Measurements from ENCODE around the gene IQUB.

GRCh38 chr7:123557398-123558288, 23.2 kb upstream of the IQUB start, which contains the start of gene NDUFA5:
- no peak for TF ChIP-seq CTCF (IDR thresholded peaks at IDR 0.05; ENCODE audit: insufficient read depth, low read length, poor library complexity, severe bottlenecking)
- TF ChIP-seq EZH2phosphoT487 (conservative IDR thresholded peaks at IDR 0.05; ENCODE audit: low read length): no peak

Measured in SU-DHL-6 (cell line).